ENCODE results near the gene TIAM2. TPM values are rescaled to one million over a fixed set of nuclear protein-coding genes. Genes with fewer than 3 reads are reported as not detected.

TIAM2 gene
- total RNA-seq, 2 experiments from 2014 or later = 4.4 to 5.3 TPM

DNA sequence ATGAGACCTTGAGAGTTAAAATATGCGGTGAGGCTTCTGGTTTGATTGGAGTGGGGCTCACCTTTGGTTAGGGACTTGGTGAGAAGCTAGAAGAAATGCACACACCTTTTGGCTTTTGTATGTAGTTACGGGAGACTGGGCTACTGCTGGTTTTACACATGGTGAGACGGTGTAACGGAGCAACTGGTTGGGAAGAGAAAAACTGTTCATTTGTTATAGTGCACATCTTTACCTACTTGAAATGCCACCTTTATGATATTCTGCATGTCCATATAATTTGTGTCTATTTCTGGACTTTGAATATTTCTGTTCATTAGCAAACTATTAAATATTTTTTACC lies 31.6 kb downstream of the TIAM2 start:
- DNase-seq = no peak
- Histone ChIP-seq H3K4me1 (ENCODE audit: insufficient read depth, low read length) (no peaks in the 10 kb centered on the region), H3K9me3 (ENCODE audit: control insufficient read depth in 1 of 2, insufficient read depth in 1 of 2, low read length in 2 of 2) (no peaks in the 10 kb centered on the region), H3K36me3 (ENCODE audit: insufficient read depth, low read length) (no peaks in the 10 kb centered on the region), H3K27ac (ENCODE audit: low read depth in 1 of 2, low read length in 2 of 2) (no peak overlapping the region), H3K4me3 (ENCODE audit: low read length) (no peak overlapping the region), H3K27me3 (ENCODE audit: control insufficient read depth in 1 of 2, insufficient read depth in 2 of 2, low read length in 2 of 2) (no peaks in the 10 kb centered on the region)
- Mint-ChIP-seq H3K27ac (no peak overlapping the region), H3K27me3 (no peaks in the 10 kb centered on the region), H3K4me1 (ENCODE audit: low read depth) (no peaks in the 10 kb centered on the region), H3K4me3 (no peak overlapping the region), H3K9me3 (no peaks in the 10 kb centered on the region), H3K36me3 (ENCODE audit: low read depth) (no peaks in the 10 kb centered on the region)
- ChIA-PET CTCF (no interaction called here), POLR2A (no interaction called here)
- no peak for ATAC-seq (ENCODE audit: poor library complexity)
- intact Hi-C loops (cut with DNase I, micrococcal nuclease) = no loop called here
- TF ChIP-seq, protein P1, sequence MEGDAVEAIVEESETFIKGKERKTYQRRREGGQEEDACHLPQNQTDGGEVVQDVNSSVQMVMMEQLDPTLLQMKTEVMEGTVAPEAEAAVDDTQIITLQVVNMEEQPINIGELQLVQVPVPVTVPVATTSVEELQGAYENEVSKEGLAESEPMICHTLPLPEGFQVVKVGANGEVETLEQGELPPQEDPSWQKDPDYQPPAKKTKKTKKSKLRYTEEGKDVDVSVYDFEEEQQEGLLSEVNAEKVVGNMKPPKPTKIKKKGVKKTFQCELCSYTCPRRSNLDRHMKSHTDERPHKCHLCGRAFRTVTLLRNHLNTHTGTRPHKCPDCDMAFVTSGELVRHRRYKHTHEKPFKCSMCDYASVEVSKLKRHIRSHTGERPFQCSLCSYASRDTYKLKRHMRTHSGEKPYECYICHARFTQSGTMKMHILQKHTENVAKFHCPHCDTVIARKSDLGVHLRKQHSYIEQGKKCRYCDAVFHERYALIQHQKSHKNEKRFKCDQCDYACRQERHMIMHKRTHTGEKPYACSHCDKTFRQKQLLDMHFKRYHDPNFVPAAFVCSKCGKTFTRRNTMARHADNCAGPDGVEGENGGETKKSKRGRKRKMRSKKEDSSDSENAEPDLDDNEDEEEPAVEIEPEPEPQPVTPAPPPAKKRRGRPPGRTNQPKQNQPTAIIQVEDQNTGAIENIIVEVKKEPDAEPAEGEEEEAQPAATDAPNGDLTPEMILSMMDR (IDR thresholded peaks at IDR 0.05) = no peak

DNA sequence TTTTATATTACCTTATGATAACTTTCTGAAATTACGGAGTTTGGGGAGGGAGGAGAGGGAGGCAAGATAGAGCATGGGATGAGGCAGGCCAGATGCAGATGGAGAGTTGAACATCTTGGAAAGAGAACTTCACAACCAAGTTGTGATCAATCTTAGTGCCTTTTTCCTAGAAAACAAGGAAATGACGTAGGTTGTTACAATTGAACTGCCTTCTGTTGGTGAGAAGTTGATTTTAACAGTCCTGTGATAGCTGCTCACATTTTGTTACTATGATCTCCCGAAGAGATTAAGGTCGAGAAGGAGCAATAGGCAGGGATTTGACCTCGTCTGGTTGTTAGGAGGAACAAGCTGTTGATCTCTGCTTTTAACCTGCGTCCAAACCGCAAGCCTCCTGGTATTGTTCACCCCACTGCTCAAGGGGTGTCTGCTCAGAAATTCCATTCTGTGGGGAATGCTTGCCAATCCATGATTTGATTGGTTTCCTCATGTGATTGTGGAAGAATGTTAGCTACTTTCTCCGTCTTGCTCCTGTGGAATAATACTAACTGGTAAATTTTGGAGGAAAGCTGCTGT lies 35.1 kb downstream of the TIAM2 start:
- ChIA-PET POLR2A (no interaction called here), CTCF (no interaction called here)
- Mint-ChIP-seq H3K9me3 (no peaks in the 10 kb centered on the region), H3K27me3 (no peaks in the 10 kb centered on the region), H3K4me1 (ENCODE audit: low read depth) (no peaks in the 10 kb centered on the region), H3K36me3 (ENCODE audit: low read depth) (no peaks in the 10 kb centered on the region), H3K4me3 (no peak overlapping the region), H3K27ac (no peak overlapping the region)
- intact Hi-C loops (cut with DNase I, micrococcal nuclease) = no loop called here
- Histone ChIP-seq H3K9me3 (ENCODE audit: control insufficient read depth in 1 of 2, insufficient read depth in 1 of 2, low read length in 2 of 2) (no peaks in the 10 kb centered on the region), H3K4me3 (ENCODE audit: low read length) (no peak overlapping the region), H3K27ac (ENCODE audit: low read depth in 1 of 2, low read length in 2 of 2) (no peak overlapping the region), H3K4me1 (ENCODE audit: insufficient read depth, low read length) (no peaks in the 10 kb centered on the region), H3K27me3 (ENCODE audit: control insufficient read depth in 1 of 2, insufficient read depth in 2 of 2, low read length in 2 of 2) (no peaks in the 10 kb centered on the region), H3K36me3 (ENCODE audit: insufficient read depth, low read length) (no peaks in the 10 kb centered on the region)
- no peak for DNase-seq
- no peak for ATAC-seq (ENCODE audit: poor library complexity)
- TF ChIP-seq, protein P1 (IDR thresholded peaks at IDR 0.05) = no peak

DNA sequence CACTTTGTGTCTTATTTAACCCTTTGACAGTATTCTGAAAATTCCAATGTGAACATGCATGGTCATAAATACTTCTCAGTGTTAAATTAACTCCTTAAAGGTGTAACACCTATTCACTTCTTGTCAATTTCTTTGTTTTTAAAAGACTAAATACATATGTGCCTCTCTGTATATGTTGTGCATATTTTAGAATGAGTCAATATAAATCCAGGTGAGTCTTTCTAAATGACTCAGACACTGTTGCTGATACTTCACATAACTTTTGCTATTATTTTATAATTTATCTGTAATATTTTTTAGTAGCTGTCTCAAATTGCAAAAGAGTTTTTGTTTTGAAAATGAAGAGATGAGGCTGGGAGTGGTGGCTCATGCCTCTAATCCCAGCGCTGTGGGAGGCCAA lies 36.0 kb downstream of the TIAM2 start:
- H3K27me3 Mint-ChIP-seq = no peaks in the 10 kb centered on the region
- ChIA-PET POLR2A (no interaction called here), CTCF (no interaction called here)
- Histone ChIP-seq H3K4me3 (ENCODE audit: low read length) (no peak overlapping the region), H3K27ac (ENCODE audit: low read depth in 1 of 2, low read length in 2 of 2) (no peak overlapping the region), H3K27me3 (ENCODE audit: control insufficient read depth in 1 of 2, insufficient read depth in 2 of 2, low read length in 2 of 2) (no peaks in the 10 kb centered on the region), H3K9me3 (ENCODE audit: control insufficient read depth in 1 of 2, insufficient read depth in 1 of 2, low read length in 2 of 2) (no peaks in the 10 kb centered on the region), H3K4me1 (ENCODE audit: insufficient read depth, low read length) (no peaks in the 10 kb centered on the region), H3K36me3 (ENCODE audit: insufficient read depth, low read length) (no peaks in the 10 kb centered on the region)
- no peaks in the 10 kb centered on the region for H3K9me3 Mint-ChIP-seq
- H3K27ac Mint-ChIP-seq = no peak overlapping the region
- H3K4me3 Mint-ChIP-seq = no peak overlapping the region
- H3K4me1 Mint-ChIP-seq (ENCODE audit: low read depth) = no peaks in the 10 kb centered on the region
- ATAC-seq (ENCODE audit: poor library complexity) (no peak), DNase-seq (no peak)
- TF ChIP-seq, protein P1 (IDR thresholded peaks at IDR 0.05) = no peak
- no peaks in the 10 kb centered on the region for H3K36me3 Mint-ChIP-seq (ENCODE audit: low read depth)
- intact Hi-C loops (cut with DNase I, micrococcal nuclease) = no loop called here

All from CD4-positive, alpha-beta T cell (primary cell).